ENCODE results near the gene KRT75. TPM values are rescaled to one million over a fixed set of nuclear protein-coding genes. Genes with fewer than 3 reads are reported as not detected.
A peak's percentile ranks its signal among the peaks of the same experiment; 100 is the strongest.
"Not testable (repeated sequence)": the region's sequence is repeated elsewhere in the genome, so short reads cannot be mapped to it uniquely, and the experiment has no call there.

KRT75 gene
- polyA plus RNA-seq, 10 donors: 0.25 TPM; not detected in 9

DNA sequence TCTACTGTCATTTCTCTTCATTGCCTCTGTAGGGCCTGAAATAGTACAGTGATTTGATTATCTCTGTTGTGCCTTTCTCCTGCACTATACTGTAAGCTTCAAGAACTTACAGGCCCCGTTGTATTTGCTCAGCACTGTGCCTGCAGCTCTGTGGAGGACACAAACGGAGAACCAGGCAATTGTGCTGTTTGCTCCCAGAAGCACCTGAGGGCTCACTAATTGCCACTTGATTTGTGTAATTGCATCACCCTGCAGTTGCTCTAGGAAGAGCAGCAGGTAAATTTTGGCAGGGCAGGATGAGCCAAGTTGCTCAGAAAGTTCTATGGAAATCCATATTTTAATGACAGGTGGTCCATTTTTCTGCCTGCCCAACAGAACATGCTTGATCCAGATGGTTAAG lies 16.4 kb downstream of the KRT75 start:
- no peak for DNase-seq

DNA sequence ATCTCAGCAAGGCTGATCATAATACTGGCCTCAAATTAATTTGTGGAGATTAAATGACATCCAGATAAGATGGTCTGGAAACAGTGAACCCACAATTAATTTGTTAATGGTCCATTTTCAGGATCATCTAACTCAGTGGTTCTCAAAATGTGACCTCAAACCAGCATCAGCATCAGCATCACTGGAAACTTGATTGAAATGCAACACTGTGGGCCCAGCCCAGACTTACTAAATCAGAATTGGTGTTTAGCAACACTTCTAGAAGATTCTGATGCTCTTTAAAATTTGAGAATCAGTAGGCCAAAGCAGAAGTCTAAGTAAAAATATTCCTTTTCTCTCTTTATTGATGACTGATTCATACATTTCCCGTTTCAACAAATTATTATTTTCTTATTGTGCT lies 17.4 kb downstream of the KRT75 start:
- DNase-seq: no peak

DNA sequence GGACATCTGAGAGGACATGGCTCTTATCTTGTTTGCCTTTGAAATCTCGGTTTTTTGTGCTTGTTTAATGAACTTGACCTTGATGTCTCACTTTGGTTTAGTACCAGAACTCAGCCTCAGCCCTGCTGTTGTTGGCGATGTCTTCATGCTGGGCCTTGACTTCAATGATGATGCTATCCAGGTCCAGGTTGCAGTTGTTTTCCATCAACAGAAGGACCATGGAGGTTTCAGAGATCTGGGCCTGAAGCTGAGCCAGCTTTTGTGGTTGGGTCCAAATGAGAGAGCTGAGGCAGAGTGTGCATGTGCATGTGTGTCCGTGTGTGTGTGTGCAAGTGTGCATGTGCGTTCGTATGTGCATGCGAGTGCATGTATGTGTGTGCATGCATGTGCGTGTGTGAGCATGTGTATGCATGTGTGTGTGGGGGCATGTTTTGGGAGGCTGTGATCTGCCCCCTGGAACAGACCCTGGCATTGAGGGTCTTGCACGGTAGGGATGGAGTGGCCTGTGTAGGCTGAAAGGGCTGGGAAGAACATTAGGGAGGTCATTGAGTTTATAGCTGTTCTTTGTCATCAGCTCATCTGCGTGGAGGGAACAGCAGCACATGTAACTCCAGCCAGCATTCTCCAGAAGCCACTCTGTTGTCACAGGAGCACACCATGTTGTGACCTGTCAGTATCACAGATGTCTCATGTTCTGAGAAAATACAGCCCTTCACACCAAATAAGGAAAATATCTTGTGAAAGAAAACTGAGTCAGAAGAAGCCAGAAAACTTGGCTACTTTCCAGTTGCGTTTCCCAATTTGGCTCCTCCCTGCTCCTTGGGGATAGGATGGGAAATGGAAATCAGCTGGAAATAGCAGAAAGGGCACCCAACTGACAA lies 18.1 kb downstream of the KRT75 start:
- peak; percentile 30 to 70 (median 49) for DNase-seq

DNA sequence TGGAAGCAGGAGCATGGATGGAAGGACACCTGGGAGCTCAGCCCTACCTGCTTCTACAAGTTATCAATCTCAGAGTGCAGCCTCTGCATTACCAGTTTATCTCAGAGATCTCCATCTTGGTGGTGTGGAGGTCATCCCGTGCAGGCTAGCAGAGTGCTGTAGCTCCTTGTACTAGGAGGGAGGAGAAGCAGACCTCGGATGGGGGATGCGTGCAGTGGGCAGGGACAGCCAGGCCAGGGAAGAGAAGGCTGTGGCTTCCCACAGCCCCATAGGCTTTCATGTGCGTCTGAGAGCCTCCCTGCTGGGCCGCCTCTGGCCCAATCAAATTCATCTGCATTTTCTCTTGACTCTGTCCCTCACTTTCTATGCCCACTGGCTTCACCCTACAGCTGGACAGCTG lies 19.2 kb downstream of the KRT75 start:
- DNase-seq: no peak

DNA sequence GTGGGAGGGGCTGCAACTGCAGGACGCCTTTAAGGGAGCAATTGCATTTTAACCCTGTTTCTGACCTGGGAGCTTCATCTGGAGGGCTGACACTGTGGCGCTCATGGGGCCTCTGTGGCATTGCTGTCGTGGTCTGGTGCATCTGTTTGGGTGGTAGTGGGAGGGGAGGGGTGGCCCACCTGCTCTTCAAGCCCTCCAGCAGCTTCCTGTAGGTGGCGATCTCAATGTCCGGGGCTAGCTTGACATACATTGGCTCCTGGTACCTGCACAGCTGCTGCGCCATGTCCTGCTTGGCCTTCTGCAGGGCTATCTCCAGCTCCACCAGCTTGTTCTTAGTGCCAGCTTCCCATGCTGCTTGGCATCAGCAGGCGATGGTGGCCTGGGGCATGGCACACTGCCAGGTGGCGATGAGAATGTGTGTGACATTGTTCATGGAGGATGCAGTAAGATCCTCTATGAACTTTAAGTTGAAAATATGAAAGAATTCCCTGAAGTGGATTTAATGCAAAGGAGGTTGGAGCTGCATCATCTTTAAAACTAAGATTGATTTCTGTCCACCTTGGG lies 20.3 kb downstream of the KRT75 start:
- no peak for DNase-seq

DNA sequence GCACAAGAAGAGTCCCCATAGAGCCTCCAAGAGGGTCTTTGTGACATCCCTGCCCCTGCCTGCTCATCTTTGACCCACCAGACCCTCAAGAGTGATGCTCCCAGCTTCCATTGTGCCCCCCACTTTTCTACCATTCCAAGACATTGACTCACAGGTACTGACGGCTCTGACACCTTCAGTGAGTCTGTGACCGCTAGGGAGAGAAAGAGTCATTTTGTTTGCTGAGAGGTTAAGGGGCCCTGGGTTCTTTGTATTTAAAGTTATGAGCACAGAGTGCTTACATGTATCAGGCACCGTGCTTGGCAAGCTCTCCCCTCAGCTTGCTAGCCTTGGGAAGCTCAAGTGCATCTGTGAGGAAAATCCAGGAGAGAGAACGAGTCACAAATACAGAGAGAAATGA lies 21.0 kb downstream of the KRT75 start:
- DNase-seq: no peak

DNA sequence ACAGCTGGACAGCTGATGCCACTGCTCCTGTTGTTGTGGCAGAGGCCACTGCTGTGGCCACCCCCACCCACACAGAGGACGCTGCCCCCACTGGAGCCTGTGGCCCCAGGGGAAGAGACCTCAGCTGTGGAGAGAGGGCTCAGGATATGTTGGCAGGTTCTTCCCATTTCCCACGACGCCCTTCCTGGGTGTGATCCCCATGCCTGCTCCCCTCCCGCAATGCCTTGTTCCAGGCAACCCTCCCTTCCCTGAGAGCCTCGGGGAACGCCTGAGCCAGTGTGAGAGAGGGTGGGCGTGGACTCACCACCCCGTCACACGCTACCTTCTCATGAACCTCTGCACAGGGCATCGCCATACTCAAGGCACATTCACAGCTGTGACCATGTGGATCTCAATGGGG lies 22.4 kb downstream of the KRT75 start:
- DNase-seq: no peak

DNA sequence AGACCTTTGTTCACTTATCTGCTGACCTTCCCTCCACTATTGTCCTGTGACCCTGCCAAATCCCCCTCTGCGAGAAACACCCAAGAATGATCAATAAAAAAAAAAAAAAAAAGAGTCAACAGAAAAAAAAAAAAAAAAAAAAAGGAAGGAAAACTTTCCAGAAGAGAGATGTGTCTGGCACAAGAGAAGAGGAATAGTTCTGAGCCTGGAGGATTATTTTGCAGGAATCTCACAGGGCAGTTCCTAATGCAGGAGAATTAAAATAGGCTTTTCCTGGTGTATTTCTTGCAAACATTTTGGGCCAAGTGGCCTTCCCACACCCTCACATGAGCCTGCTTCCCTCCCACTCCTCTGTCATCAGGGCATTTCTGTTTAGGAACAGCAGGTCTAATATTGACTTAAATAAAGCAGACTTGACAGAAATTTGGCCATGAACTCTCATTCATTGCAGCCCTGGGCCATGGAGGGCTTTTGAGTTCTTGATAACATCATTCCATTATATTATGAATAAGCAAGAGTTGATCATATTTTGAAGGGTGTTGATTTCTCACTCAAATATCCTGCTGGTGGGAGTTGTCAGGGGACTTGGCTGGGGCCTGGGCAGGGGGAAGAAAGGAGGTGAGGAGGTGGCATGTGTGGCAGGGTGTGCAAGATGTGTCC lies 23.5 kb downstream of the KRT75 start:
- DNase-seq: not testable (repeated sequence)

DNA sequence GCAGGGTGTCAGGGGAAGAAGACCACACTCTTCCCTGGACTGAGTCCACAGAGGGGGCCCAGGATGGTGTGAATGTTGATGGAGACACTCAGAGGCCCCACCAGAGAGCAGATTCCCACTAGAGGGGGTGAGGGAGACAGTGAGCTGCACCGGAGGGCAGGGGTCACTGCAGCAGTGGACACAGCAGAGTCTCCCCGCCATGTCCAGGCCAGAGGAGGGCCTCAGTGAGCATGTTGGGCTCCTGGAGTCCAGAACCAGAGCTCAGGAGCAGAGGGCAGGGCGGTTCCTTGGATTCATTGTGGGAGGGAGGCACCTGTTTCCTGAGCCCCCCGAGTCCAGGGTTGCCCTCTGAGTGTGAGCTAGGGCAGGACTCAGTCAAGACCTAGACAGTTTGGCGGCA lies 26.3 kb downstream of the KRT75 start:
- no peak for DNase-seq

DNA sequence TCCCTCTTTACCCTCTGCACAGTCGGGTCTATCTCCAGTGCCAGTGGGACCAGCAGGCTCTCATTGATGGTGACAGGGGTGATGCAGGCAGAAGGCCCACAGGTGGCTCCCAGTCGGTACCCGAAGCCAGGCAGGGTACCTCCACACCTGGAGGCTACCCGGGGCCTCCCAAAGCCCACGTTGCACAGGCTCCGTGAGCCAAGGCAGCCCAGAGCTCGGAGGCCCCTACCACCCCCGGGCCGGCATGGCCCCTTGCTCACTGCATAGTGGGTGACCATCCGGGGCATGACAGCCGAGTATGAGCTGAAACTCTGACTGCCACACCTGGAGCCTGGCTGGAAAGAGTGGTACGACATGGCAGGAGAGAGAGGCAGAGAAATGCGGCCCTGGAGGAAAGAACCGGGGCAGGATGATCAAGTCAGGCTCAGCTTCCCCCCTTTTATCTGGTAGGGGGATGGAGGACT lies 28.2 kb downstream of the KRT75 start, which contains the start of gene KRT82:
Gene KRT82, minus strand, starts transcription at position 414 of the 464 bp plus-strand sequence. Its CDS starts 58 bp downstream, at position 356.
- DNase-seq: no peak

DNA sequence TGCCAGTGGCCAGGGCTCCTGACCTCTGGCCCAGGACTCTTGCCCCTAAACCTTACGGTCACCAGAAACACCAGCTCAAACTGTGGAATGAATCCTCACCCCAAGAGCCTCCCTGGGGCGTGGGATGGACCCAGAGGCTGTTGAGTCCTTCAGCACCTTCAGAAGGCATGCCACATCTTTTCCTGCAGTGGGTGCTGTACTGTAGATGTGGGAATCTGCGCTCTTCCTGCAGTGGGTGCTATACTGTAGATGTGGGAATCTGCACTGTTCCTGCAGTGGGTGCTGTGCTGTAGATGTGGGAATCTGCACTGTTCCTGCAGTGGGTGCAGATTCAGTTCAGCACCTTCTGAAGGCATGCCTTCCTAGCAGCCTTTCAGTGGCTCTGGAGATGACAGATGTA lies 29.2 kb downstream of the KRT75 start:
- DNase-seq: no peak

DNA sequence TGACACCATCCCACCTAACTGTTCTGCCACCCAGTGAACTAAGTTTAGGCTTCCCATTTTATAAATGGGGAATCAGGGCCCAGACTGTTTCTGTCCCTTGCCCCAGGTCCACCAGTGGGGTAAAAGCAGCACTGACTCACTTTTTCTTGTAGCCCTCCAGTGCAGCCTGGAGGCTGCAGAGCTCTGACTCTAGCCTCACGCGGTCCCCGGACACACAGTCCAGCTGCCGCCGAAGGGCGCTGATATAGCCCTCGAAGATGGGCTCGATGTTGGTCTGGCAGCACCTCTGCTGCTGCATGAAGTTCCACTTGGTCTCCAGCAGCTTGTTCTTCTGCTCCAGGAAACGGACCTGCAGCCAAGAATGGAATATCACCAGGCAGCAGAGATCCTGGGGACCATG lies 30.6 kb downstream of the KRT75 start:
- no peak for DNase-seq

DNA sequence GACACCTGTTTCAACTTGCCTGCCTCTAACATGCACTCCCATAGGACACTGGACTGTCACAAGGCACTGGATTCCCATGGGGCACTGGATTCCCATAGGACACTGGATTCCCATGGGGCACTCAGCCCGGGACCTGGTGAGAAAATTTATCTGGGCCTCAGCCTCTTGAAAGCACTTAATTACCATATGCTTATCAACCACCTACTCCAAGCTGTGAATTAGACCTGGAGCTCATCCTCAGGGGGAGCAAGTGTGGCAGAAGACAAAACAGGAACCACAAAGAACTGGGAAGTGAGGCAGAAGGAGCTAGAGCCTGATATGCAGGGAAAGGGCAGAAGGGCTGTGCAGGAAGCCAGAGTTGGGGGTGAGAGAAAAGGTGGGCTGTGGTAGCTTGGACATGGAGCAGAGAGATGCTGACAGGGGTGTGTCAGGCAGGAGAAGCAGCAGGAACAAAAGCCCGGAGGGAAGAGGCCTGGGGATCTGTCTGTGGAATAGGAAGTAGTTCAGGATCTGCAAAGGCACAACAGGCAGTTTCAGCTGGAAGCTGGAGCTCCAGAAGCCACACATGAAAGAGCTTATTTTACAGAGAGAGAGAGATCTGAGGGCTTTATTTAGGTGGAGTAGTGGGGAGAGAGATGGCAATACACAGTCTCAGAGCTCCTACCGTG lies 31.2 kb downstream of the KRT75 start:
- DNase-seq: no peak

DNA sequence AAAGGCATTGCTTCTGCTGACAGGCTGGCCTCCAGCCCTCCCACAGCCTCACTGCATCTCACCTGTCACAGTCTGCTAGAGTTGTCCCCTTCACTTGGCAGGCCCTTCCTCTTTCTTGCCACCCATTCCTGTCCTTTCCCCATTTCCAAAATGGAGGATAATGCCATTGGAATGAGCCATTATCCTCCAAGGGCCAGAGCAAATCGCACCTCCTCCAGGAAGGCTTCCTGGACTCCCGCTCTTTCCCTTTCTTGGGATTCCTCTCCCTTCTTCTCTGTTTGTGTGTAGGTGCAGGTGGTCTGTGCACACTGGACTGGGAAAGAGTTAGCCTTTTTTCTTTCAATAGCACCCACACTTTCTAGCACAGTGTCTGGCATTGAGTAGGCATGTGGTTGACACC lies 31.8 kb downstream of the KRT75 start:
- no peak for DNase-seq

DNA sequence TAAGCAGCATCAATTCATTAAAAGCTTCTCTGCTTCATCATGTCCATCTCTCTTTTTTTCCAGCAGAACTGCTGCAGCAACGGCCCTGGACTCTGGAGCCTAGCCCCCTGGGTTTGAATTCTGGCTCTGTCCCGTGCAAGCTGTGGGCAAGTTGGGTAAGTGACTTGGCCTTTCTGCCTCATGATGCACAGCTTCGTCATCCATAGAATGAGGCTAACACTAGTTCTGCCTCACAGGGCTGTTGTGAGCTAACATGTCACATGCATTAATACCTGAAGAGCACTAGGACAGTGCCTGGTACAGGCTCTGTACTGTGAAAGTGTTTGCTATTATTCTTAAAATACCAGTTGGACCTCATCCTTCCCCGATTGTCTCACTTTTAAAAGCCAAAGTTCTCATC lies 32.2 kb downstream of the KRT75 start:
- DNase-seq: no peak

DNA sequence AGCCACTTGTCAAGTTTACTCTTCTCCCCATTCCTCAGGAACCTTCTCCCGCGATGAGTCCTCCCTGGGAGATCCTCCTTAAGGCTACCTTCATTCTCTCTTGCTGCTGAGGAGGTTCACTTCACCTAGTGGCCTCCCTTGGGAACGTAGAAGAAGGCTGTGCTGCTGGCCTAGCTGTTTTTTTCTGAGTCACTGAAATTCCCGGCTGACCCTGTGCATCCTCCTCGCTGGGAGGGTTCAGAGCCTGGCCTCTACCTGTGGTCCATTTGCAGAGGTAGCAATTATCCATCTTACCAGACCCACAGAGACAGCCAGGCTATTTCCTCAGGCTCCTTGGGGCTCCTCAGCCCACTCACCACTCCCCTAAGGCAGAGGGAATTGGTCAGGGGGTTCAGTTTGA lies 32.6 kb downstream of the KRT75 start:
- DNase-seq: no peak

DNA sequence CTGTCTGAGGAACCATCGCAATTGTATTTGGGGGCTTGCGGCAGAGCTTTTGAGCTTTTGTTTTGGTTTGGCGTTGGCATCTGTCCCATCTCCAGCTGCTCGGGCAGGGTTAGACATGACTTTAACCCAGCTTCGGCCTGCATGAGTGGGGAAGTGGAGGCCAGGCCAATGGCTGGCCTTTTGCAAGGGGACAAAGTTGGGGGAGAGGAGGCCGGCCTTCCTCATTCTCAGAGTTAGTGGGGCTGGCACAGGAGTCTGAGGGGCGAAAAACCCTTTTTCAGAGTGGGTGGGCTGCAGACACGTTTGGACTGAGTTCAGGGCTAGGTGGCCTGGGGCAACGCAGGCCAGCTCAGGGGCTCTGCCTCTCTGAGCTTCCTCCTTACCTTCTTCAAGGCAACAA lies 33.3 kb downstream of the KRT75 start:
- DNase-seq: no peak

DNA sequence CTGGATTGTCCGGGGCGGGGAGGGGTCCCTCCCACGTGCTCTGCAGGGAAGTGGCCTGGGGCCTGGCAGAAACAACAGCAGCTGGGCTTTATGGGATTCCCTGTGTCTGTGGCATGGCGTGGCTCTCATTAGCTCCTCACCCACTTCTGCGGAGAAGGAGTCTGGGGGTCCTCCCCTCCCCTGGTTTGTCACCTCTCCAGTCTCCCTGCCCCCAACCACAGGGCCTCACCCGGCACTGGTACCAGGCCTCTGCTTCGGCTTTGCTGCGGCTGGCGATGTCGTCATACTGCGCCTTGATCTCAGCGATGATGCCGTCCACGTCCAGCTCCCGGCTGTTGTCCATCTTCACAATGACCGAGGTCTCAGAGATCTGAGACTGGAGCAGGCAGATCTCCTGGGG lies 34.4 kb downstream of the KRT75 start:
- DNase-seq: no peak

DNA sequence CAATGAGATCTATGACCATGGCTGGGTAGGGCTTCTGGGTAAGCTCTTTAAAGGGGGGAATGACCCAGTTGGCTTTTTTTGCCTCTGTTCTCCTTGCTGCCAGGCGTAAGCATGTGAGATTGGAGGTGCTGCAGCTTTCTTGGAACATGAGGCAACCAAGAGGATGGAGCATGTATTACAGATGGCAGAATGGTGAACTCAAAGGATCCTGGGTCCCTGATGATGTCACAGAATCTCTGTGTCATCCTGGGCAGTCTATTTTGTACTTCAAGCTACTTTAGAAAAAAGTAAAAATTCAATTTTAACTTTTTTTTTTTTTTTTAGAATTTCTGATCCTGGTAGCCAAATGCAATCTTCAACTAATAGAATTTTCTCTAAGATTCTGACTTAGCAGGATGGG lies 36.0 kb downstream of the KRT75 start:
- no peak for DNase-seq

DNA sequence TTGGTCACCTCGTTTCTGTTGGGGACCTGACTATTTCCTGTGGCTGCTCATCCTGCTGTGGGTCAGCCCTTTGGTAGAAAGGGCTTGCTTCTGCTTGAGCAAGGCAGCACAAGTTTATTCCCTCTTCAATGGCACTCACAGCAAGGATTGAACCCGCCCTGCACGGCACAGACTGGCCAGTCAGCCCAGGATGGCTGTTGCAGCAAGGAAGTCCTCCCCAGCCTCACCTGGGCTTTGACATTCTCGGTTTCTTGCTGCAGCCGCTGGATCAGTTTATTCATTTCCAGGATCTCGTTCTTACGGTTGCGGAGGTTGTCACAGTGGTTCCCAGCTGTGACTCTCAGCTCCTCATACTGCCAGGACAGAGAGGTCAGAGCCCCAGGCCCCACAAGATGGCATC lies 37.5 kb downstream of the KRT75 start:
- no peak for DNase-seq

DNA sequence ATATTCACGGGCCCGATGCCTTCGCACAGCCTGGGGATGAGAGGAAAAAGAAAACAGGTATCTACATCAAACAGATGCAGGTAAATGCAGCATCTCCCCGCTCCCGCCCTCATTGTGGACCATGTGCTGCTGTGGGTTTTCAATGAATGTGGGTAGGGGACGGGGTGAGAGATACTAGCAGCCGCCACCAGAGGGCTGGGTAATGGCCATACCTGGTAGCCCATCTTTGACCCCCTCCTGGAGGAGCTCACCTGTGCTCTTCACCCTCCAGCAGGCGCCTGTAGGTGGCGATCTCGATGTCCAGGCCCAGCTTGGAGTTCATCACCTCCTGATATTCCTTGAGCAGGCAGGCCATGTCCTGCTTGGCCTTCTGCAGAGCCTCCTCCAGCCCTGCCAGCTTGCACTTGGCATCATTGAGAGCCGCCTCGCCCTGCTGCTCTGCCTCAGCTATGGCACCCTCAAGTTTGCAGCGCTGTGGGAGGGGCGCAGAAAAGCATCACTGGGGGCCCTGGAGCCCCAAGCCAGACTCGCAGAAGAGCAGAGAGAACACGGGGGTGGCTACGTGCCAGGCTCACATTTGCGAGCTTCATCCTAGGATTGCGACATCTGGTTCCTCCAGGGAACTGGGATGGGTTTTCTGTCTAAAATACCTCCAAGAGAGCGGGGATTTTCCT lies 38.3 kb downstream of the KRT75 start:
- peak in 1 of 3 donors; percentile 18 for DNase-seq
